NCI-H526 (cell line): ENCODE data around the gene RAB3IL1.

Experiments
- DNase-seq, 2 experiments: peaks; one replicate each; lab custom pipeline; 2025; lab: John Stamatoyannopoulos, UW

RAB3IL1 gene

GRCh38 chr11:61918938-61919704 is 1.8 kb upstream of the RAB3IL1 start:
- DNase-seq, result no peak

GRCh38 chr11:61918251-61918937 is 1.0 kb upstream of the RAB3IL1 start:
- no peak for DNase-seq

- DNase-seq, result no peak
These were observed 531 bp downstream of the RAB3IL1 start for GRCh38 chr11:61916737-61917333.

GRCh38 chr11:61914471-61915171 is 2.7 kb downstream of the RAB3IL1 start:
- DNase-seq, result no peak

- no peak for DNase-seq
These were observed 3.5 kb downstream of the RAB3IL1 start for GRCh38 chr11:61913699-61914395.

GRCh38 chr11:61912991-61913698 is 4.2 kb downstream of the RAB3IL1 start:
- DNase-seq, result no peak

- DNase-seq, result no peak
These were observed 4.9 kb downstream of the RAB3IL1 start for GRCh38 chr11:61912530-61912898.

- DNase-seq, result no peak
These were observed 5.5 kb downstream of the RAB3IL1 start for GRCh38 chr11:61911701-61912529.

- no peak for DNase-seq
These were observed 6.2 kb downstream of the RAB3IL1 start for GRCh38 chr11:61911128-61911700.

GRCh38 chr11:61910187-61911127 is 6.9 kb downstream of the RAB3IL1 start:
- DNase-seq, result no peak

- no peak for DNase-seq
These were observed 8.5 kb downstream of the RAB3IL1 start for GRCh38 chr11:61908730-61909316.

- DNase-seq, result no peak
These were observed 9.3 kb downstream of the RAB3IL1 start for GRCh38 chr11:61907871-61908729.

GRCh38 chr11:61907282-61907681 is 10.1 kb downstream of the RAB3IL1 start:
- no peak for DNase-seq

GRCh38 chr11:61906522-61906909 is 10.8 kb downstream of the RAB3IL1 start:
- DNase-seq, result no peak

- no peak for DNase-seq
These were observed 11.4 kb downstream of the RAB3IL1 start for GRCh38 chr11:61905801-61906521.

- DNase-seq, result no peak
These were observed 12.2 kb downstream of the RAB3IL1 start for GRCh38 chr11:61905067-61905696.
